Measurements from ENCODE around the gene PTMS.

PTMS gene

DNA sequence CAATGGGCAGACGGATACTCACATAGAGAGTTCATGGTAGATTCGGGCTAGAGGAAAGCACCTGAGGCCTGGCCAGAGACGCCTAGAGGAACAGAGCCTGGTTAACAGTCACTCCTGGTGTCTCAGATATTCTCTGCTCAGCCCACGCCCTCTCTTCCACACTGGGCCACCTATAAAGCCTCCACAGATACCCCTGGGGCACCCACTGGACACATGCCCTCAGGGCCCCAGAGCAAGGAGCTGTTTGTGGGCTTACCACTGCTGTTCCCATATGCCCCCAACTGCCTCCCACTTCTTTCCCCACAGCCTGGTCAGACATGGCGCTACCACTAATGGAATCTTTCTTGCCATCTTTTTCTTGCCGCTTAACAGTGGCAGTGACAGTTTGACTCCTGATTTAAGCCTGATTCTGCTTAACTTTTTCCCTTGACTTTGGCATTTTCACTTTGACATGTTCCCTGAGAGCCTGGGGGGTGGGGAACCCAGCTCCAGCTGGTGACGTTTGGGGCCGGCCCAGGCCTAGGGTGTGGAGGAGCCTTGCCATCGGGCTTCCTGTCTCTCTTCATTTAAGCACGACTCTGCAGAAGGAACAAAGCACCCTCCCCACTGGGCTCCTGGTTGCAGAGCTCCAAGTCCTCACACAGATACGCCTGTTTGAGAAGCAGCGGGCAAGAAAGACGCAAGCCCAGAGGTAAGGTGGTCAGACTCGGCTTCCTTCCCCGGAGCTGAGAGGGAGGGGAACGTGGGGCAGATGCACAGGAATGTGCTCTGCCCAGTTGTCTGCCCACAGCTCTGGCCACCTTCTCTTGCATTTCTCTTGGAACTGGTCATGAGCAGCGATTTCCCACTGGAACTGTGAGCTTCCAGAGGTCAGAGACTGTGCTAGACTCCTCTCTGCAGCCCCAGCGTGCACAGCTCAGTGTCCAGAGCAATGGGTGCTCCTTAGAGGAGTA lies 23.1 kb downstream of the PTMS start, which contains the start of gene CD4:
TSS of gene CD4 (plus strand) at position 557 of the 953 bp plus-strand sequence. CDS start 10,611 bp downstream, outside the sequence.
- DNase-seq (ENCODE audit: low read depth), result no peak

- DNase-seq (ENCODE audit: low read depth), result no peak
These were observed 24.5 kb downstream of the PTMS start for GRCh38 chr12:6790496-6791150.

DNA sequence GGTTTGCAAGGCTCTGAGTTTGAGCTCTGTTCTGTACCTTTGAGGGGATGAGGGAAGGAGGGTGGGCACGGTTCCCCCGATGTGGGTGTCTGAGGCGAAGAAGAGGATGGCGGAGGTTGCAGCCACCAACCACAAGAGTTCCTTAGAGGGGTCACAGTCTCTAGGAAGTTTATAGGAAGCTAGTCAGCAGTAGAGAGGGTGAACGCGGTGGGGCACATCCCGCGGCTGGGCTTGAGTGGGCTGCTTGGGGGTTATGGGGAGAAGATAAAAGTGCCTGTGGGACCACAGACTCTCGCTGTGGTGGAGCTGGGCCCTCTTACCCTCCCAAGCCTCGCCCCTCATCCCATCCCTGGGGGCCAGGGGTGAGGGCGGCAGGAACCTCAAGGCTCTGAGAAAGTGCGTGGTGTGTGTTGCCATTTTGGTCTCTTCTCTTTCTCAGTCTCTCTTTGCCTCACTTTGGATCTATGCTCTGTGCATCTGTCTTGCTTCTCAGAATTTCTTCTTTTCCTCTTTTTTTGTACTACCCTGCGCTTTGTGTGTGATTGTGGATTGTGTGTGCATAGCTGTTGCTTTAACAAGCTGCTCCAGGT lies 25.9 kb downstream of the PTMS start:
- DNase-seq (ENCODE audit: low read depth), result no peak

GRCh38 chr12:6792522-6793201 lies 26.5 kb downstream of the PTMS start:
- DNase-seq (ENCODE audit: low read depth), result no peak

GRCh38 chr12:6795088-6795487 lies 28.9 kb downstream of the PTMS start:
- no peak for DNase-seq (ENCODE audit: low read depth)

DNA sequence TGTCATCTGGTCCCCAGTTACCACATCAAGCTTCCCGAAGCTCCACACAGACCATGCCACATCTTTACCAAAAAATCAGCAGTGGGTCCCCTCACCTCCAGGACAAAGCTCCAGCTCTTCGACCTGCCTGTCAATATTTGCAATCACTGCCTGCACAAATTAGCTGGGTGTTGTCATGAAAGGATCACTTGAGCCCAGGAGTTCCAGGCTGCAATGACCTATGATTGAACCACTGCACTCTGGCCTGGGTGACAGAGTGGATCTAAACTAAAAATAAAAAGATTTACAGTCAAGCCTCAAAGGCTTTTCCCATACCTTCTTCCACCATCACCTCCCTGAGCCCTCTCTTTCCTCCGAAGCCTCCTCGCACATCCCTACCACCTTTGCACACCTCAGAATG lies 30.4 kb downstream of the PTMS start:
- DNase-seq (ENCODE audit: low read depth), result no peak

- no peak for DNase-seq (ENCODE audit: low read depth)
These were observed 33.0 kb downstream of the PTMS start for GRCh38 chr12:6799147-6799546.

- no peak for DNase-seq (ENCODE audit: low read depth)
These were observed 41.0 kb downstream of the PTMS start for GRCh38 chr12:6807170-6807569.

DNA sequence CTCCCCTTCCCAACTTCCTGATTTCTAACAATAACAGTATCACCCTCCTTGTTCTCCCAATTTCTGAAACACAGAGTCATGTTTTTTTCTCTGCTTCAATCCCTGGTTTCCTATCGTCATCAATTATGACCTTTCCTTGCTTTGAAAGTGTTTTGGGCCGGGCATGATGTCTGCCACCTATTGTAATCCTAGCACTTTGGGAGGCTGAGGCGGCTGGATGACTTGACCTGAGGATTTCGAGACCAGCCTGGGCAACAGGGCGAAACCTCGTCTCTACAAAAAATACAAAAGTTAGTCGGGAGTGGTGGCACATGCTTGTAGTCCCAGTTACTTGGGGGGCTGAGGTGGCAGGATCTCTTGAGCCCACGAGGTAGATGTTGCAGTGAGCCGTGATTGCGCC lies 42.9 kb downstream of the PTMS start:
- no peak for DNase-seq (ENCODE audit: low read depth)

DNA sequence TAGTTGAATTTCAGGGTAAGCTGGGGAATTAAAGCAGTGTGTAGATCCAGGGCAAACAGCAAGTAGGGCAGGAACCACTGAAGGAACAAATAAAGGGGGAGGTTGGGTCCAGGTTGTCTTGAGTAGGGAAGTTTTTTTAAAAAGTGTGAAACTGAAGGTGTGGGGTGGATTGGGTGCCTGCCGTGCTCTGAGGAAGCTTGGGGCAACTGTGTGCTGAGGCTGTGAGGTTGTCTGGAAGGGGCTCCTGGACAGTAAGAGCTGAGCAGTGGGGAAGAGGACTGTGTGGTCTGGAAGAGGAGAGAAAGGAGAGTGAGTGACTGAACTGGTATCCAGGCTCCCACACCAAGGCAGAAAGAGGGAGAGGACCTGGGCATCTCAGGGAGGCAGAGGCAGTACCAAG lies 44.6 kb downstream of the PTMS start:
- DNase-seq (ENCODE audit: low read depth), result no peak

DNA sequence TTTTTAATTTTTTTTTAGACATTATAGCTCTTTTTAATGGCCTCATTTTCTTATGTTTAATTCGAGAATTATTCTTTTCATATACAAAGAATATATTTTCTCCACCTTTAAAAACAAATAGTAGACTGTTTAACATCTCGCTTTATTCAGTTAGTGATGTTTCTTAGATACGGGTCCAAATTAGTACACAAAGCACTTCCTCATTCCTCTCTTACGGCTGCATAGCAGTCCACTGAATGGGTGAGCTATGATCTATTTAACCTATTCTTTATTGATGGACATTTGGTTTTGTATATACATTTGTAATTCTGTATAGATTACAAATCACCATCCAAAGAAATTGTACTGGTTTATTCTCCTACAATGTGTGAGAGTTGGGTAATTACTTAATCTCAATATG lies 47.2 kb downstream of the PTMS start:
- DNase-seq (ENCODE audit: low read depth), result no peak

GRCh38 chr12:6816598-6816997 lies 50.4 kb downstream of the PTMS start:
- no peak for DNase-seq (ENCODE audit: low read depth)

GRCh38 chr12:6817098-6817497 lies 50.9 kb downstream of the PTMS start:
- DNase-seq (ENCODE audit: low read depth), result no peak

- DNase-seq (ENCODE audit: low read depth), result no peak
These were observed 51.5 kb downstream of the PTMS start for GRCh38 chr12:6817662-6818157.

GRCh38 chr12:6818222-6818621 lies 52.1 kb downstream of the PTMS start:
- DNase-seq (ENCODE audit: low read depth), result no peak

GRCh38 chr12:6818645-6819044 lies 52.5 kb downstream of the PTMS start:
- no peak for DNase-seq (ENCODE audit: low read depth)

DNA sequence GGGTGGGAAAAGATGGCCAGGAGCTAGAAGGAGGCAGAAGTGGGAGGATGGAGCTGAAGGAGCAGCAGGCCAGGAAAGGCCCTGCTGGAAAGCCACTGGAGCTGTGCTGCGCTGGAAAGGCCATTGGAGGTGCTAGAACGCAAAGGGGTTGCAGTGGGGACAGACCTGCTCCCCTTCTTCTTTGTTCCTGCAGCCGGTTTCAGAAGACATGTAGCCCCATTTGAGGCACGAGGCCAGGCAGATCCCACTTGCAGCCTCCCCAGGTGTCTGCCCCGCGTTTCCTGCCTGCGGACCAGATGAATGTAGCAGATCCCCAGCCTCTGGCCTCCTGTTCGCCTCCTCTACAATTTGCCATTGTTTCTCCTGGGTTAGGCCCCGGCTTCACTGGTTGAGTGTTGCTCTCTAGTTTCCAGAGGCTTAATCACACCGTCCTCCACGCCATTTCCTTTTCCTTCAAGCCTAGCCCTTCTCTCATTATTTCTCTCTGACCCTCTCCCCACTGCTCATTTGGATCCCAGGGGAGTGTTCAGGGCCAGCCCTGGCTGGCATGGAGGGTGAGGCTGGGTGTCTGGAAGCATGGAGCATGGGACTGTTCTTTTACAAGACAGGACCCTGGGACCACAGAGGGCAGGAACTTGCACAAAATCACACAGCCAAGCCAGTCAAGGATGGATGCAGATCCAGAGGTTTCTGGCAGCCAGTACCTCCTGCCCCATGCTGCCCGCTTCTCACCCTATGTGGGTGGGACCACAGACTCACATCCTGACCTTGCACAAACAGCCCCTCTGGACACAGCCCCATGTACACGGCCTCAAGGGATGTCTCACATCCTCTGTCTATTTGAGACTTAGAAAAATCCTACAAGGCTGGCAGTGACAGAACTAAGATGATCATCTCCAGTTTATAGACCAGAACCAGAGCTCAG lies 53.2 kb downstream of the PTMS start:
- no peak for DNase-seq (ENCODE audit: low read depth)

DNA sequence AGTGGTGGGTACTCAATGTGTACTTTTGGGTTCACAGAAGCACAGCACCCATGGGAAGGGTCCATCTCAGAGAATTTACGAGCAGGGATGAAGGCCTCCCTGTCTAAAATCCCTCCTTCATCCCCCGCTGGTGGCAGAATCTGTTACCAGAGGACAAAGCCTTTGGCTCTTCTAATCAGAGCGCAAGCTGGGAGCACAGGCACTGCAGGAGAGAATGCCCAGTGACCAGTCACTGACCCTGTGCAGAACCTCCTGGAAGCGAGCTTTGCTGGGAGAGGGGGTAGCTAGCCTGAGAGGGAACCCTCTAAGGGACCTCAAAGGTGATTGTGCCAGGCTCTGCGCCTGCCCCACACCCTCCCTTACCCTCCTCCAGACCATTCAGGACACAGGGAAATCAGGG lies 54.0 kb downstream of the PTMS start:
- DNase-seq (ENCODE audit: low read depth), result no peak
